PFSK-1 (cell line): ENCODE results near the gene HOXB7.

ENCODE experiments used
- FOXP2 ChIP-seq: optimal IDR thresholded peaks from 2 replicates; pipeline ENCODE3; 2011; ENCODE audit warnings: borderline replicate concordance, control low read depth, inconsistent platforms; ENCODE audit not compliant: insufficient read depth; ENCODE audit errors: extremely low read length, extremely low read depth
- POLR2AphosphoS5 ChIP-seq: IDR thresholded peaks from 2 replicates; pipeline ENCODE4 v1.6.1; 2012; ENCODE audit warnings: low read depth, mild to moderate bottlenecking, control low read depth, low read length, moderate library complexity
- SIN3A ChIP-seq: IDR thresholded peaks from 2 replicates; pipeline ENCODE4 v1.6.1; 2012; ENCODE audit warnings: mild to moderate bottlenecking, low read length, moderate library complexity, borderline replicate concordance; ENCODE audit not compliant: insufficient read depth
- TAF1 ChIP-seq: IDR thresholded peaks from 2 replicates; pipeline ENCODE4 v1.6.1; 2012; ENCODE audit warnings: low read length, control low read depth, borderline replicate concordance; ENCODE audit not compliant: insufficient read depth
- TF ChIP-seq, protein P1 (sequence below), 2 experiments: IDR thresholded peaks; 2 replicates each; pipeline versions ENCODE4 v1.6.1 to v1.8.0; 2011 to 2012; ENCODE audit warnings: low read depth in 2 of 2, low read length in 2 of 2, control low read depth in 1 of 2, inconsistent platforms in 1 of 2, mild to moderate bottlenecking in 1 of 2, moderate library complexity in 1 of 2; ENCODE audit not compliant: insufficient read depth in 1 of 2

HOXB7 gene

DNA sequence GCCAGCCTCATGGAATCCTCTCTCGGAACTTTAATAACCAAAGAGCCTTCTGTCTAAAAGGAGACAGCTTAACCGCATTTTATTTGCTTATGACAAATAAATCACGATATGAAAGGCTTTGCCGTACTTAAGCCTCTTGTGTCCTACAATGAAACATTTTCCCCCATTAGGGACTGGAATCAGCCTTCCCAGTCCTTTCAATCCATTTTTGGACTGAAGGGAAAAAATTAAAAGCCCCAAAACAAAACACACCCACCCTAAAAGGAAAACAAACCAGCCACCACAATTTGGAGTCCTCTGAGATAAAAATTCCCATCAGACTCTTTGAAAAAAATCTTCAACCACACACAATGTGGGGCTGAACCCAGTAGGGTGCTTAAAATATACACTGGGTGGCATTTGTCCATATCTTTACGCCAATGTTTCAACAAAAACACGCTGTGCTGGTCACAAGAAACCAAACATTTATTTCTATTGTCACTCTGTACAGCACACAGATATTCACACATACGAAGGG lies 35.7 kb downstream of the HOXB7 start:
- no peak for TF ChIP-seq FOXP2
- TF ChIP-seq SIN3A, result no peak
- TF ChIP-seq POLR2AphosphoS5, result no peak
- no peak for TF ChIP-seq TAF1
- TF ChIP-seq, protein P1, sequence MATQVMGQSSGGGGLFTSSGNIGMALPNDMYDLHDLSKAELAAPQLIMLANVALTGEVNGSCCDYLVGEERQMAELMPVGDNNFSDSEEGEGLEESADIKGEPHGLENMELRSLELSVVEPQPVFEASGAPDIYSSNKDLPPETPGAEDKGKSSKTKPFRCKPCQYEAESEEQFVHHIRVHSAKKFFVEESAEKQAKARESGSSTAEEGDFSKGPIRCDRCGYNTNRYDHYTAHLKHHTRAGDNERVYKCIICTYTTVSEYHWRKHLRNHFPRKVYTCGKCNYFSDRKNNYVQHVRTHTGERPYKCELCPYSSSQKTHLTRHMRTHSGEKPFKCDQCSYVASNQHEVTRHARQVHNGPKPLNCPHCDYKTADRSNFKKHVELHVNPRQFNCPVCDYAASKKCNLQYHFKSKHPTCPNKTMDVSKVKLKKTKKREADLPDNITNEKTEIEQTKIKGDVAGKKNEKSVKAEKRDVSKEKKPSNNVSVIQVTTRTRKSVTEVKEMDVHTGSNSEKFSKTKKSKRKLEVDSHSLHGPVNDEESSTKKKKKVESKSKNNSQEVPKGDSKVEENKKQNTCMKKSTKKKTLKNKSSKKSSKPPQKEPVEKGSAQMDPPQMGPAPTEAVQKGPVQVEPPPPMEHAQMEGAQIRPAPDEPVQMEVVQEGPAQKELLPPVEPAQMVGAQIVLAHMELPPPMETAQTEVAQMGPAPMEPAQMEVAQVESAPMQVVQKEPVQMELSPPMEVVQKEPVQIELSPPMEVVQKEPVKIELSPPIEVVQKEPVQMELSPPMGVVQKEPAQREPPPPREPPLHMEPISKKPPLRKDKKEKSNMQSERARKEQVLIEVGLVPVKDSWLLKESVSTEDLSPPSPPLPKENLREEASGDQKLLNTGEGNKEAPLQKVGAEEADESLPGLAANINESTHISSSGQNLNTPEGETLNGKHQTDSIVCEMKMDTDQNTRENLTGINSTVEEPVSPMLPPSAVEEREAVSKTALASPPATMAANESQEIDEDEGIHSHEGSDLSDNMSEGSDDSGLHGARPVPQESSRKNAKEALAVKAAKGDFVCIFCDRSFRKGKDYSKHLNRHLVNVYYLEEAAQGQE (IDR thresholded peaks at IDR 0.05; ENCODE audit: insufficient read depth in 1 of 2, low read depth in 2 of 2, low read length in 2 of 2), result no peak

DNA sequence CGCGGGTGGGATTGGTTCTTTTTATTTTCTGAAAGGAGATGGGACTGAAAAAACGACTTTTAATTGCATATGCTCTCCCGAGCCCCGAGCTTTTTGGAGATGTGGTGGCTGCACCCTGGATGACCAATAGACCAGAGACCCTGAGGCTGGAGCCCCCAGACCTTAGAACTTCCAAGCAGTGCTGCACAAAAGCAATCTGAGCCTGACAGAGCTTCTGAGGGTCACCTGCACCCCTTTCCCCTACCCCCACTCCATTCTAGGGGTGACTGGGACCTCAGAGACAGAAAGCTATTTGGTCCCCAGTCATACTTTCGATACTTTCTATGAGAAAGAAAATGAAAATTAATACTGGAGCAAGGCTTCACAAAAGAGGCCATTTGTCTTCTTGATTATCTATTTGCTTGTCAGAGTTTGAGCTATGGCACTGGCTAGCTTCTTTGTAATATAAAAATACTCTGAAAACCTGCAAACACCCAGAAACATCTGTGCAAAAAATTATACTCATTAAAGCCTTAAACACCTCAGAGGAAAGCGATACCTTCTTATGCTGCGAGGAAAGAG lies 36.2 kb downstream of the HOXB7 start:
- TF ChIP-seq, protein P1 (IDR thresholded peaks at IDR 0.05; ENCODE audit: insufficient read depth in 1 of 2, low read depth in 2 of 2, low read length in 2 of 2), result no peak
- no peak for TF ChIP-seq TAF1

DNA sequence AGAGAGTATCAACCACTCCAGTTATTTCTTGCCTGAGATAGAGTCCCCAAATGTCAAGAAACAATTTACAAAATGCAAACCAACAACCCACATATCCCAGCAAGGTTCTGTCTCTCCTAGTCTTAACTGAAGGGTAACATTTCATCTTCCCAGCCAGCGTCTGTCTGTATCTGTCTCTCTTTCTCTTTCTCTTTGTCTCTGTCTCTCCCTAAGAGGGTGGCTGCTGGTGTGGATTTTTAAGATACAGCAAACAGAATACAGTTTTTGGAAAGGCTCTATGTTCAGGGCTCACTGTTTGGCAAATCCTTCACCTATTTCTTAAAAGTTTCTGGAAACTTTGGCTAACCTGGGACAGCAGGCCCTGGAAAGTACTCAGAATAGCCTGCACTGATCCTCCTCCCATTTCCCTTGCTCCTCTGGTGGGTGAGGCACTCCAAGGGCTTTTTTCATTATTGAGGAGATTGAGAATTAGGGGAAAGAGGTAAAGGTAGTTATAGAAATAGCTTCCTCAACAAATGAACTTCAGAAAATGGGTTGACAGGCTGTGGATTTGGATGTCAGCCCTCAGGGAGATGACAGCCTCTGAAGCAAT lies 38.9 kb downstream of the HOXB7 start:
- TF ChIP-seq SIN3A (no peak), POLR2AphosphoS5 (no peak), TAF1 (no peak), FOXP2 (no peak)
- TF ChIP-seq, protein P1 (IDR thresholded peaks at IDR 0.05; ENCODE audit: insufficient read depth in 1 of 2, low read depth in 2 of 2, low read length in 2 of 2), result no peak

DNA sequence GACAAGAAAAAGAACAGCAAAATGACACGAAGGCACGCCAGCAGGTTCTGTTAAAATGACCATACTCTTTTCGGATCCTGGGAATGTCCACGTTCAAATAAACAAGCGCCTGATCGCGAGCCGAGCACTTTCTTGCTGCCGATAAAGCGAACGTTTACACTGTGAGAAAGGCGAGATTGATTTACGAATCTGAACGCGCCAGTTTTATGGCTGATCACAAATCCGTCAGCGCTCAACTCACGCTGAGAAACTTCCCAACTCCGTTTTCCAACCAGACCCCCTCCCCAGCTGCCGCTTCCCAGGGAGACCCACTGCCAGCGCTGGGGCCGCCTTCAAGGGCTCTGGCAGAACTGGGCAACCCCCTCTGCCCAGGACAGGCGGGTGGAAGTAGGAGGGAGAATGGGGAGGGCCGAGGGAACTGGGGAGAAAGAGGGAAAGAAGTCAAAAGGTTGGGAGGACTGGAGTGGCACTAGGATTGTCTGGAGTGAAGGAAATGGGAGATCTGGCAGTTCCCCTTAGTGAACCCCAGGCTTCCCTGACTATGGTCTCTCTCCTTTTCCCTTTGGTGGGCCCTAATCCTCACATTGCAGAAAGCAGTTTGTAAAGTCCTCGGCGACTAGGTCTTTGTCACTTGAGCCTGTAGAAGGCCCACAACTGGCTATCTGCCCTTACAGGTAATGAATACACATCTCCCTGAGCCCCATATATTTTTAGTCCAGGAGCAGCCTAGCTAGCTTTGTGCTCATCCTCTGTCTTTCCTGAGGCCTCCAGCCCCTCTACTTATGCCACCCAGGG lies 39.6 kb downstream of the HOXB7 start:
- TF ChIP-seq SIN3A (no peak), POLR2AphosphoS5 (no peak), TAF1 (no peak), FOXP2 (no peak)
- TF ChIP-seq, protein P1 (IDR thresholded peaks at IDR 0.05; ENCODE audit: insufficient read depth in 1 of 2, low read depth in 2 of 2, low read length in 2 of 2), result no peak
